ENCODE data around the gene SSR2.

SSR2 gene

GRCh38 chr1:156020293-156021092 lies at the start of gene SSR2:
SSR2 (minus strand) TSS chr1:156020951; CDS start chr1:156020167, 784 bp downstream.
- peak; percentile 71 for DNase-seq (ENCODE audit: low read depth in 2 of 2)

GRCh38 chr1:156070548-156070947 lies 49.8 kb upstream of the SSR2 start:
- no peak for DNase-seq (ENCODE audit: low read depth in 2 of 2)

DNA sequence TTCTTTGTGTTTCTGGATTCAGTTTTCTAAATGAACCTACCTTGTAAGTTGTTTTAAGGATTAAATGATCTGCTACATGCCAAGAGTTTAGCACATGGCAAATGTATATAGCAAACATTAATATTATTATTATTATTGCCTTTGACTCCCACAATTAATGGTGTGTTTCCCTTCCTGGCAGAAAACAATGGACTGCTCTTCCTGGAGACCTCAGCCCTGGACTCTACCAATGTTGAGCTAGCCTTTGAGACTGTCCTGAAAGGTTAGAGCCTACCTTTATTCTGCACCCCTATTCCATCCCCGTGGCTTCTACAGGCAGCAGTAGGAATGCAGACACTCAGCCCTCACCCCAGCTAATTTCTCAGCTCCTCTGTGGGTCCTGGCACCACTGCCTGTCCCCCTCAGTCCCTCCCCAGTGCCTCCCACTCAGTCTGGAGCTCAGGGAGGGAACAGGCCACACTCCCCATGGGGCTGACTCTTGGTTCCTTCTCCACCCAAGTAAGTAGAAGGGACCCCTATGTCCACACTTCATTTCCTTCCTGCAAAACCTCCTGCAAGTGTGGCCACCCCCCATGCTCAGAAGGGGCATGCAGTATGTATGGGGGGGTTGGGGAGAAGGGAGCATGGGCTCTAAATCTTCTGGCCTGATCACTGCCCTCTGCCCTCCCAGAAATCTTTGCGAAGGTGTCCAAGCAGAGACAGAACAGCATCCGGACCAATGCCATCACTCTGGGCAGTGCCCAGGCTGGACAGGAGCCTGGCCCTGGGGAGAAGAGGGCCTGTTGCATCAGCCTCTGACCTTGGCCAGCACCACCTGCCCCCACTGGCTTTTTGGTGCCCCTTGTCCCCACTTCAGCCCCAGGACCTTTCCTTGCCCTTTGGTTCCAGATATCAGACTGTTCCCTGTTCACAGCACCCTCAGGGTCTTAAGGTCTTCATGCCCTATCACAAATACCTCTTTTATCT lies 49.0 kb upstream of the SSR2 start:
- DNase-seq (ENCODE audit: low read depth in 2 of 2): no peak

DNA sequence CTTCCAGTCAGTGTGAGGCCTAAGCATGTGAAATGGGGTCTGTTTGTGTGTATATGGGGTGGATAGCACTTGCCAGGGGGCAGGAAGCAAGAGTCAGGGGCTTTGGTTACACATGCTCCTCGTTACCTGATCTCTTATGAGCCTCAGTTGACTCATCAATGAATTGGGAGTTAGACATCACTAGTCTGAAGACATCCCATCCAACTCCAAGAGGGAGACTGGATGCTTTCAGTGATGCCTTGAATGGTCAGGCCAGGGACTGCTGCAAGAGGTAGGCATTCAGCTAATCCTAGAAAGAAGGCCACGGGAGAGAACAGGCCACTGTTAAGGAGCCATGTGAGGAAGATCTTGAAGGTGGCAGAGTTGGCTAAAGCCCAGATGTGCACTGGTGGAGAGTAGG lies 46.5 kb upstream of the SSR2 start:
- DNase-seq (ENCODE audit: low read depth in 2 of 2): no peak

DNA sequence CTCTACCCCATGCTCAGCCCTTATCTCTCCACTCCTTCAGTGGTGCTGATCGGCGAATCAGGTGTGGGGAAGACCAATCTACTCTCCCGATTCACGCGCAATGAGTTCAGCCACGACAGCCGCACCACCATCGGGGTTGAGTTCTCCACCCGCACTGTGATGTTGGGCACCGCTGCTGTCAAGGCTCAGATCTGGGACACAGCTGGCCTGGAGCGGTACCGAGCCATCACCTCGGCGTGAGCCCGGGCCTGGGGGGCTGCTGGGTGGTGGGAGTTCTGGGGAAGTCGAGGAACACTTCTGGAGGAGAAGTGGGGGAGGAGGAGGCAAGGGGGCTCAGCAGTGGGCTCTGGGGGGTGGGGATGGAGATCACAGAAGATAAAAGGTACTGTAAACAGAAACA lies 45.1 kb upstream of the SSR2 start:
- DNase-seq (ENCODE audit: low read depth in 2 of 2): no peak

GRCh38 chr1:156065212-156065611 lies 44.5 kb upstream of the SSR2 start:
- no peak for DNase-seq (ENCODE audit: low read depth in 2 of 2)

DNA sequence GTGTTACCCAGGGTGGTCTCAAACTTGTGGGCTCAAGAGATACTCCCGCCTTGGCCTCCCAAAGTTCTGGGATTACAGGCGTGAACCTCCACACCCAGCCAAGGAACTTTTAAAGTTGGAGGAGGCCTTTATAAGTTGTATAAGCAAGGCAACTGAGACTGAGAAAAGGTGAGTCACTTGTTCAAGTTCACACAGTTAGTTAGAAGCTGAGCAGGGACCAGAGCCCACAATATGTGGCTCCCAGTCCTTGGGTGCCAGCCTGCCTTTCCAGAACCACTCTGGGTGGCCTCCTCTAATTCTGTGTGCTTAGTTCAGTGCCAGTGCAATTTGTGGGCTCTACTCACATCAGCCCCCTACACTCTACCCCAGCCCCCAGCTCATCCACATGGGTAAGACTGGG lies 43.9 kb upstream of the SSR2 start:
- no peak for DNase-seq (ENCODE audit: low read depth in 2 of 2)

DNA sequence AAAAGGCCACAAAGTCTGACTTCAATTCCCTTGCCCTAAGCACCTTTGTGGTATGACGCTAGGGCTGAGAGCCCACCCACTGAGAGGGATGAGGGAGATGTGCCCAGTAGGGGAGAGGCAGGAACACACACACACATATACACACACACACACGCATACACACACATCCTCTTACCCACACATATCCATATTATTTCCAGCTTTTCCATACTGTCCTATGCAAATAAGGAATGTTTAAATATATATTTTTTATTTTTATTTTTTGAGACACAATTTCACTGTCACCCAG lies 43.2 kb upstream of the SSR2 start:
- DNase-seq (ENCODE audit: low read depth in 2 of 2): no peak

DNA sequence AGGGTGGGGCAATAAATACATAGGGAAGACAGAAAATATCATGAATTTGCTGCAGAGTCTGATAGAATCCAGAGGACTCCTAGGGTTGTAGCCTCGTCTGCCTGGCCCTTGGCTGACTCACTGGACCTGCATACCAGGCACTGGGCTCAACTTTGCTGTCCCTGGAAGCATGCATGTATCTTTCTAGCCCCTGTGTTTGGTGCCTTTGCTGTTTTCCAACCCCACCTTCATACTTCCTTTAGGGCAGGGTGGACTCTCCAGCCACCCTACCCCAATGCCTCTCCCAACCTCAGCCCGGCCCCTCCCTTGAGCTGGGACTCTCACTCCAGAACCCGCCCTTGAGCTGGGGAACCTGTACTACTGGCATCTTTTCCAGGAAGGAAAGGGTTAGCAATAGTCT lies 41.4 kb upstream of the SSR2 start:
- DNase-seq (ENCODE audit: low read depth in 2 of 2): no peak

GRCh38 chr1:156060937-156061636 lies 40.3 kb upstream of the SSR2 start, which contains the start of gene RAB25:
RAB25 (plus strand) TSS chr1:156061160; CDS start chr1:156061401, 241 bp downstream.
- DNase-seq (ENCODE audit: low read depth in 2 of 2): no peak

GRCh38 chr1:156056326-156056849 lies 35.6 kb upstream of the SSR2 start:
- DNase-seq (ENCODE audit: low read depth in 2 of 2): no peak

GRCh38 chr1:156055281-156056048 lies 34.7 kb upstream of the SSR2 start:
- no peak for DNase-seq (ENCODE audit: low read depth in 2 of 2)

DNA sequence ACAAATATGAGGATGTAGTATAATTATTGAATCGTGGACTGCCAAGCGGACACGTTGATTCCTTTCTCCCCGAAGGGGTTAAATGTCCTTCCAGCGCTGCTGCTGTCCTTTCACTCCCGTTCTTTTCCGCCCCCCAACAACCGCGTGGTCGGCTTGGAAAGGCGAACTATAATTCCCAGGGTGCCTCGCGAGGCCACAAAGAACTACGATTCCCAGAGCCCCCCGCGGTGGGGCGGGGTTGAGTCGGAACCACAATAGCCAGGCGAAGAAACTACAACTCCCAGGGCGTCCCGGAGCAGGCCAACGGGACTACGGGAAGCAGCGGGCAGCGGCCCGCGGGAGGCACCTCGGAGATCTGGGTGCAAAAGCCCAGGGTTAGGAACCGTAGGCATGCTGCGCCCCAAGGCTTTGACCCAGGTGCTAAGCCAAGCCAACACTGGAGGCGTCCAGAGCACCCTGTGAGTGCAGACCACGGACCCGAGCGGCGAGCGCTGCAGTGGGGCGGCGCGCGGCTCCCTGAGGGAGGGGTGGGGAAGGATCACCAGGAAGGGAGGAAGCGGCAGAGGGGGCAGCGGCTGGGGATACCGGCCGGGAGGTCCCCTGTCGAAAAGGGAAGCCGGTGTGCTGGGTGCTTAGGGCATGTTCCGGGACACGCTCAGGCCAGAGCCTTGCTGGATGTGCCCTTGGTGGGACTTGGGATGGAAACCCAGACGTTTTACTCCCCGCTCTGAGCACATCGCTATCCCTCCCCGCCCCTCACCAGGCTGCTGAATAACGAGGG lies 33.9 kb upstream of the SSR2 start, which contains the start of gene LAMTOR2:
Gene LAMTOR2 (plus strand): TSS at position 283 of the 781 bp plus-strand sequence. CDS start 108 bp downstream, at position 391.
- DNase-seq (ENCODE audit: low read depth in 2 of 2): peak; percentile 91 to 97

DNA sequence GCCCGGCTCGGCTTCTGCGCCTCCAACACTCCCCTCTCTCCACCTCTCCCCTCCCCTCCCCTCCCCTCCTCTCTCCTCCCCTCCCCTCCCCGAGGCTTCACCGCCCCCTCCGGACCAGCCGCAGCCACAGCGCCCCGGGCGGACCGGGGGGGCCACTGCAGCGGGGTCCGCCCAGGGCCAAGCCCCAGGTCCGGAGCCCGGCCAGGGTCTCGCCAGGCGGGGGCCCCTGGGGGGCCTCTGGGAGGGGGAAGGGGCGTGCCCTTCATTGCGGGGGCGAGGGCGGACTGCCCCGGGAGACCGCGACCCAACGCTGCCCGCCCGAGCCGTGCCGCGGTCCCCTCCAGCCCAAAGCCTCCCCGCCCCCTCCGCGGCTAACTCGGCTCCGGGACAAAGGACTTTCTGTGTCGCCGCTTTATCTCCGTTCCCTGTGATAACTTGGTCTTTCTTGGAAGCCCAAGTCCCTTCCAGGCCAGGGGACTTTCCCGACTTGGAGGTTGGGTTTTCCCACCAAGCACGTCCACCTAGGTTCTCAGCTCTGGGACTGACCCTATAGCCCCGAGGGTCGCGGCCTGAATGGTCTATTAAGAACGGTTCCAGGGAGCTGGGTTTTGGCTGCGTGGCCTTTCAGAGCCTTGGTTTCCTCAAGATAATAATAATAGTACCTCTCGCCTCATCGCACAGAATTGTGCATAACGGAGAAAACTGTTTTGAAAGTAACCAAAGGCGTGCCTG lies 33.2 kb upstream of the SSR2 start, which contains the start of gene UBQLN4:
Gene UBQLN4 (minus strand): TSS at position 31 of the 732 bp plus-strand sequence. CDS start 97 bp downstream, outside the sequence.
- DNase-seq (ENCODE audit: low read depth in 2 of 2): peak; percentile 69 to 81

GRCh38 chr1:156052862-156053767 lies 32.4 kb upstream of the SSR2 start:
- DNase-seq (ENCODE audit: low read depth in 2 of 2): peak; percentile 30 to 44

DNA sequence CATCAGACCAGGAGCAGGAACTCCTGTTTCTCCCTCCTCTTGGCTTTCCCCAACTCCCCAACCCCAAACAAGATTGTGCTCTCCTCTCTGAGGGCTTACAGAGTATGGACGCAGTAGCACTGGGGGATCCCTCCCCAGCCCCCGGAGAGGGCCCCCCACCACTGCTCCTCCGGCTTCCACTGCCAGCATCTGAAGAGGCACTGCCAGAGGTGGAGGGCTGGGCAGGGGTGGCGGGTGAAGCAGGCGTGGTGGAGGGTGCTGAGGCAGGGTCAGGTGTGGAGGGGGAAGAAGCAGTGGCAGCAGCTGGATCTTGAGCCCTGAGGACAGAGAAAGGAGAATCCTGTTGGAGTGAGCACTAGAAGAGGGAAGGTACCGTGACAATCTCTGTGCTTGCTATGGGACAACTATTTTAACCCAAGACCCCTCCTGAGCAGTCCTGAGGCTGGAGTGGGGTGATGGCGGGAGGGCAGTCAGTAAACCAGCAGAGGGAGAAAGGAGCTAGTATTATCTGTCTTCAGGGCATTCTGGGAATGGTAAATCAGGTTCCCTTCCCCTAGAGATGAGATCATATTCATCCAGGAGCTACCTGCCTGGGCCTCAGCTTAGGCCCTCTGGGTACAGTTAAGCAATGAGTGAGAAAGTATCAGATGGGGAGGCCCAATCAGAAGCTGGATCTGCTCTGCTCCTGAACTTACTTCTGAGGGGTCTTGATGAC lies 30.4 kb upstream of the SSR2 start:
- no peak for DNase-seq (ENCODE audit: low read depth in 2 of 2)

GRCh38 chr1:156050376-156050775 lies 29.6 kb upstream of the SSR2 start:
- no peak for DNase-seq (ENCODE audit: low read depth in 2 of 2)

Measured in activated CD8-positive, alpha-beta memory T cell treated with anti-CD3 and anti-CD28 coated beads for 4 hours (primary cell).